WTC11 (cell line): ENCODE measurements around the gene C1QTNF6. TPM values are rescaled to one million over a fixed set of nuclear protein-coding genes. Genes with fewer than 3 reads are reported as not detected.

ENCODE experiments used
- ATAC-seq: fragments of 200-7000 bp; cut with Tn5 transposase; 2 replicates; pipeline ENCODE4 v1.10.0; 2021; ENCODE audit warnings: mild to moderate bottlenecking, moderate library complexity
- CTCF ChIA-PET: fragments of 300-600 bp; sonication (Branson Sonifier 250); formaldehyde crosslinking; loops from one replicate; lab custom pipeline; 2021; ENCODE audit warnings: antibody characterized with exemption; lab: Charles Lee
- POLR2A ChIA-PET: fragments of 350-600 bp; sonication (Branson Sonifier 250); formaldehyde crosslinking; loops from one replicate; lab custom pipeline; 2021; ENCODE audit warnings: antibody characterized with exemption; lab: Charles Lee
- DNase-seq: peaks from one replicate; pipeline ENCODE4 v3.0.0; 2021; ENCODE audit warnings: low spot score
- H3K27ac Mint-ChIP-seq: 2 replicates; pipeline ENCODE4 v1.8.0; 2021; ENCODE audit warnings: mixed read lengths
- H3K27me3 Mint-ChIP-seq: 2 replicates; pipeline ENCODE4 v1.8.0; 2021; ENCODE audit warnings: low read depth, mild to moderate bottlenecking, moderate library complexity, mixed read lengths
- H3K36me3 Mint-ChIP-seq: 2 replicates; pipeline ENCODE4 v1.8.0; 2021; ENCODE audit warnings: mixed read lengths
- H3K4me1 Mint-ChIP-seq: 2 replicates; pipeline ENCODE4 v1.8.0; 2022; ENCODE audit warnings: mixed read lengths
- H3K4me3 Mint-ChIP-seq: 2 replicates; pipeline ENCODE4 v1.8.0; 2021; ENCODE audit warnings: mild to moderate bottlenecking, moderate library complexity, mixed read lengths
- H3K9me3 Mint-ChIP-seq: 2 replicates; pipeline ENCODE4 v1.8.0; 2021; ENCODE audit warnings: mixed read lengths
- GABPB1 ChIP-seq: sonication (generic); formaldehyde crosslinking; IDR thresholded peaks from 2 replicates; pipeline ENCODE4 v1.8.1; 2023; ENCODE audit warnings: mild to moderate bottlenecking, missing genetic modification reagents
- GTF2I ChIP-seq: fragments of 250-450 bp; sonication (Bioruptor Pico); conservative IDR thresholded peaks from 2 replicates; pipeline ENCODE4 v1.4.0; 2021; ENCODE audit warnings: mild to moderate bottlenecking
- JUN ChIP-seq: sonication (generic); formaldehyde crosslinking; IDR thresholded peaks from 2 replicates; pipeline ENCODE4 v1.8.0; 2023; ENCODE audit warnings: mild to moderate bottlenecking, missing genetic modification reagents
- NFE2L1 ChIP-seq: sonication (generic); formaldehyde crosslinking; IDR thresholded peaks from 2 replicates; pipeline ENCODE4 v1.8.1; 2023; ENCODE audit warnings: missing genetic modification reagents
- SMAD3 ChIP-seq: sonication (generic); formaldehyde crosslinking; IDR thresholded peaks from 2 replicates; pipeline ENCODE4 v1.8.0; 2022; ENCODE audit warnings: missing genetic modification reagents, mild to moderate bottlenecking, borderline replicate concordance
- SP1 ChIP-seq: sonication (generic); formaldehyde crosslinking; conservative IDR thresholded peaks from 2 replicates; pipeline ENCODE4 v1.8.1; 2022; ENCODE audit warnings: missing genetic modification reagents
- TEAD1 ChIP-seq: sonication (generic); formaldehyde crosslinking; IDR thresholded peaks from 2 replicates; pipeline ENCODE4 v1.8.0; 2022; ENCODE audit warnings: mild to moderate bottlenecking, missing genetic modification reagents
- TP53 ChIP-seq: sonication (generic); formaldehyde crosslinking; IDR thresholded peaks from 2 replicates; pipeline ENCODE4 v1.8.1; 2023; ENCODE audit warnings: mild to moderate bottlenecking, missing genetic modification reagents
- ZNF138 ChIP-seq: sonication (generic); formaldehyde crosslinking; conservative IDR thresholded peaks from 2 replicates; pipeline ENCODE4 v1.8.1; 2022; ENCODE audit warnings: mild to moderate bottlenecking, moderate library complexity, missing genetic modification reagents
- ZNF317 ChIP-seq: sonication (generic); formaldehyde crosslinking; IDR thresholded peaks from 2 replicates; pipeline ENCODE4 v1.8.1; 2023; ENCODE audit warnings: low read depth, mild to moderate bottlenecking, moderate library complexity, missing genetic modification reagents, borderline replicate concordance
- total RNA-seq: library from RNA; stranded (reverse); gene quantifications from 3 replicates; pipeline ENCODE4 v1.2.3, GENCODE V29; 2021
- TF ChIP-seq, protein P1 (sequence below): sonication (generic); formaldehyde crosslinking; IDR thresholded peaks from 2 replicates; pipeline ENCODE4 v1.8.1; 2023; ENCODE audit warnings: mild to moderate bottlenecking, missing genetic modification reagents, borderline replicate concordance
- TF ChIP-seq, protein P2 (sequence below): fragments of 250-450 bp; sonication (Bioruptor Pico); IDR thresholded peaks from 2 replicates; pipeline ENCODE4 v1.9.0; 2021; ENCODE audit warnings: mild to moderate bottlenecking
- TF ChIP-seq, protein P3 (sequence below): sonication (generic); formaldehyde crosslinking; conservative IDR thresholded peaks from 2 replicates; pipeline ENCODE4 v1.8.1; 2022; ENCODE audit warnings: mild to moderate bottlenecking, missing genetic modification reagents
- TF ChIP-seq, protein P4 (sequence below): sonication (generic); formaldehyde crosslinking; IDR thresholded peaks from 2 replicates; pipeline ENCODE4 v1.8.0; 2022; ENCODE audit warnings: mild to moderate bottlenecking, missing genetic modification reagents
- TF ChIP-seq, protein P5 (sequence below): fragments of 250-450 bp; sonication (Bioruptor Pico); IDR thresholded peaks from 2 replicates; pipeline ENCODE4 v1.8.0; 2021; ENCODE audit warnings: mild to moderate bottlenecking
- TF ChIP-seq, protein P6 (sequence below): sonication (generic); formaldehyde crosslinking; IDR thresholded peaks from 2 replicates; pipeline ENCODE4 v1.8.0; 2022; ENCODE audit warnings: mild to moderate bottlenecking, missing genetic modification reagents

The C1QTNF6 gene
- total RNA-seq, 1 experiment from 2014 or later = 5.9 TPM

DNA sequence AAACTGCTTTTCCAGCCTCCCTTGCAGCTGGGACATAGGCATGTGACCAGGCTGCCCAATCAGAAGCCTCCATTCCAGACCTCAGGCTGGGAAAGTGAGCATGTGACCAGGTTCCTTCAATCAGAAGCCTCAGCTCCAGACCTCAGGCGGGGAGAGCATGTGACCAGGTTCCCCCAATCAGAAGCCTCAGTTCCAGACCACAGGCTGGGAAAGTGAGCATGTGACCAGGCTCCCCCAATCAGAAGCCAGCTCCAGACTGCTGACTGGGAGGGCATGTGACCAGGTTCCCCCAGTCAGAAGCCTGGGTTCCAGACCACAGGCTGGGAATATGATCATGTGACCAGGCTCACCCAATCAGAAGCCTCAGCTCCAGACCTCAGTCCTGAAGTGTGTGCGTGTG is 26.6 kb downstream of the C1QTNF6 start (continued):
- TF ChIP-seq, protein P1, sequence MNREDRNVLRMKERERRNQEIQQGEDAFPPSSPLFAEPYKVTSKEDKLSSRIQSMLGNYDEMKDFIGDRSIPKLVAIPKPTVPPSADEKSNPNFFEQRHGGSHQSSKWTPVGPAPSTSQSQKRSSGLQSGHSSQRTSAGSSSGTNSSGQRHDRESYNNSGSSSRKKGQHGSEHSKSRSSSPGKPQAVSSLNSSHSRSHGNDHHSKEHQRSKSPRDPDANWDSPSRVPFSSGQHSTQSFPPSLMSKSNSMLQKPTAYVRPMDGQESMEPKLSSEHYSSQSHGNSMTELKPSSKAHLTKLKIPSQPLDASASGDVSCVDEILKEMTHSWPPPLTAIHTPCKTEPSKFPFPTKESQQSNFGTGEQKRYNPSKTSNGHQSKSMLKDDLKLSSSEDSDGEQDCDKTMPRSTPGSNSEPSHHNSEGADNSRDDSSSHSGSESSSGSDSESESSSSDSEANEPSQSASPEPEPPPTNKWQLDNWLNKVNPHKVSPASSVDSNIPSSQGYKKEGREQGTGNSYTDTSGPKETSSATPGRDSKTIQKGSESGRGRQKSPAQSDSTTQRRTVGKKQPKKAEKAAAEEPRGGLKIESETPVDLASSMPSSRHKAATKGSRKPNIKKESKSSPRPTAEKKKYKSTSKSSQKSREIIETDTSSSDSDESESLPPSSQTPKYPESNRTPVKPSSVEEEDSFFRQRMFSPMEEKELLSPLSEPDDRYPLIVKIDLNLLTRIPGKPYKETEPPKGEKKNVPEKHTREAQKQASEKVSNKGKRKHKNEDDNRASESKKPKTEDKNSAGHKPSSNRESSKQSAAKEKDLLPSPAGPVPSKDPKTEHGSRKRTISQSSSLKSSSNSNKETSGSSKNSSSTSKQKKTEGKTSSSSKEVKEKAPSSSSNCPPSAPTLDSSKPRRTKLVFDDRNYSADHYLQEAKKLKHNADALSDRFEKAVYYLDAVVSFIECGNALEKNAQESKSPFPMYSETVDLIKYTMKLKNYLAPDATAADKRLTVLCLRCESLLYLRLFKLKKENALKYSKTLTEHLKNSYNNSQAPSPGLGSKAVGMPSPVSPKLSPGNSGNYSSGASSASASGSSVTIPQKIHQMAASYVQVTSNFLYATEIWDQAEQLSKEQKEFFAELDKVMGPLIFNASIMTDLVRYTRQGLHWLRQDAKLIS (CRISPR knock-in tag) = no peak

DNA sequence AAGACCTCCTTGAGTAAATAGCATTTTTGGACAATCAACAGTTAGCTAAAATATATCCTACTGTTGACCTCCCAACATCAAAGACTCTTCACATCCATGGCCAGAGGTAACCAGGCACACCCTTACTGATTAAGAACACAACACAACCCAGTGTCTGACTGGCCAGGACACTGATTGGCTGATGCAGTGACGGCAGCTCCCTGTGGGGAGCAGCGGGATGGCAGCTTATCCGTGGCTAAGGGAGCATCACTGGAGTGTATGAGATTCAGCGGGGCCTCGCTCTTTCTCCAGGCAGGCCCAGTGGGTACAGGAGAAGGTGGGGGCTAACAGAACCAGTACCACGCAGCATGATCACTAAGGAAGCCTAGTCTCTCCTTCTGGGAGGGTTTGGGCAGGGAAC is 28.0 kb downstream of the C1QTNF6 start:
- ChIA-PET POLR2A (no interaction called here), CTCF (interaction anchor here (1.3 to 2.3 kb wide), 3 partner anchors 12 to 182 kb away, joined by 4 to 7 read pairs (median 4); no protein-coding TSS in a partner anchor)
- Mint-ChIP-seq H3K36me3 (no peaks in the 10 kb centered on the region), H3K9me3 (peaks cover 6% of the 10 kb centered on the region), H3K27ac (no peak overlapping the region), H3K4me1 (0 out of 2 replicates have a peak, but pooled peaks cover 2% of the 10 kb centered on the region)
- TF ChIP-seq TEAD1 = no peak
- TF ChIP-seq, all 79 proteins: peak for 0
- DNase-seq (no peak), ATAC-seq (peak; percentile 68; the same call in 1 of the 2 replicates)
- Mint-ChIP-seq H3K27me3 (0 out of 2 replicates have a peak, but pooled peaks cover 4% of the 10 kb centered on the region), H3K4me3 (no peak overlapping the region)

DNA sequence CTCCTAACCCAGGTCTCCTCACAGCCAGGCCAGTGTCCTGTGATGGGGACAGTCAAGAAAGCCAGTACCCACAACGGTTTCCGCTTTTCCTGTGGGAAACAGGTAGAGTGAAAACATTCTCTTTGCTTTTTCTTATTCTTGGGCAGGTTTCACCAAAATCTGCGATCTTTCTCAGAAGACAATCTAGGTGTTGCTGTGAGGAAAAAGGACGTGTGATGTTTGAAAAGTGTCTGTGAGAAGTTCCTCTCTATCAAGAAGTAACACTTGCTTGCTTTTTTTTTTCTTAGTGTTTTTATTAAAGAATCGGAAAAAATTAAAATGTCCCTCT is 29.1 kb downstream of the C1QTNF6 start:
- Mint-ChIP-seq H3K36me3 (no peaks in the 10 kb centered on the region), H3K27me3 (0 out of 2 replicates have a peak, but pooled peaks cover 4% of the 10 kb centered on the region), H3K4me3 (no peak overlapping the region), H3K27ac (no peak overlapping the region), H3K4me1 (0 out of 2 replicates have a peak, but pooled peaks cover 2% of the 10 kb centered on the region), H3K9me3 (peaks cover 6% of the 10 kb centered on the region)
- ChIA-PET CTCF (no interaction called here), POLR2A (no interaction called here)
- TF ChIP-seq GABPB1 (CRISPR knock-in tag) (no peak), SP1 (CRISPR knock-in tag) (no peak), GTF2I (CRISPR knock-in tag) (no peak), JUN (CRISPR knock-in tag) (no peak), ZNF138 (CRISPR knock-in tag) (no peak), NFE2L1 (no peak), TP53 (no peak), ZNF317 (CRISPR knock-in tag) (no peak), SMAD3 (CRISPR knock-in tag) (no peak)
- TF ChIP-seq, protein P2, sequence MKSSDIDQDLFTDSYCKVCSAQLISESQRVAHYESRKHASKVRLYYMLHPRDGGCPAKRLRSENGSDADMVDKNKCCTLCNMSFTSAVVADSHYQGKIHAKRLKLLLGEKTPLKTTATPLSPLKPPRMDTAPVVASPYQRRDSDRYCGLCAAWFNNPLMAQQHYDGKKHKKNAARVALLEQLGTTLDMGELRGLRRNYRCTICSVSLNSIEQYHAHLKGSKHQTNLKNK (CRISPR knock-in tag) = no peak
- TF ChIP-seq, protein P3, sequence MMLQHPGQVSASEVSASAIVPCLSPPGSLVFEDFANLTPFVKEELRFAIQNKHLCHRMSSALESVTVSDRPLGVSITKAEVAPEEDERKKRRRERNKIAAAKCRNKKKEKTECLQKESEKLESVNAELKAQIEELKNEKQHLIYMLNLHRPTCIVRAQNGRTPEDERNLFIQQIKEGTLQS (CRISPR knock-in tag) = no peak
- TF ChIP-seq, protein P1 (CRISPR knock-in tag) = no peak
- TF ChIP-seq, protein P4, sequence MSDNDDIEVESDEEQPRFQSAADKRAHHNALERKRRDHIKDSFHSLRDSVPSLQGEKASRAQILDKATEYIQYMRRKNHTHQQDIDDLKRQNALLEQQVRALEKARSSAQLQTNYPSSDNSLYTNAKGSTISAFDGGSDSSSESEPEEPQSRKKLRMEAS = no peak
- TF ChIP-seq, protein P5, sequence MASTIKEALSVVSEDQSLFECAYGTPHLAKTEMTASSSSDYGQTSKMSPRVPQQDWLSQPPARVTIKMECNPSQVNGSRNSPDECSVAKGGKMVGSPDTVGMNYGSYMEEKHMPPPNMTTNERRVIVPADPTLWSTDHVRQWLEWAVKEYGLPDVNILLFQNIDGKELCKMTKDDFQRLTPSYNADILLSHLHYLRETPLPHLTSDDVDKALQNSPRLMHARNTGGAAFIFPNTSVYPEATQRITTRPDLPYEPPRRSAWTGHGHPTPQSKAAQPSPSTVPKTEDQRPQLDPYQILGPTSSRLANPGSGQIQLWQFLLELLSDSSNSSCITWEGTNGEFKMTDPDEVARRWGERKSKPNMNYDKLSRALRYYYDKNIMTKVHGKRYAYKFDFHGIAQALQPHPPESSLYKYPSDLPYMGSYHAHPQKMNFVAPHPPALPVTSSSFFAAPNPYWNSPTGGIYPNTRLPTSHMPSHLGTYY (CRISPR knock-in tag) = no peak
- TF ChIP-seq, protein P6, sequence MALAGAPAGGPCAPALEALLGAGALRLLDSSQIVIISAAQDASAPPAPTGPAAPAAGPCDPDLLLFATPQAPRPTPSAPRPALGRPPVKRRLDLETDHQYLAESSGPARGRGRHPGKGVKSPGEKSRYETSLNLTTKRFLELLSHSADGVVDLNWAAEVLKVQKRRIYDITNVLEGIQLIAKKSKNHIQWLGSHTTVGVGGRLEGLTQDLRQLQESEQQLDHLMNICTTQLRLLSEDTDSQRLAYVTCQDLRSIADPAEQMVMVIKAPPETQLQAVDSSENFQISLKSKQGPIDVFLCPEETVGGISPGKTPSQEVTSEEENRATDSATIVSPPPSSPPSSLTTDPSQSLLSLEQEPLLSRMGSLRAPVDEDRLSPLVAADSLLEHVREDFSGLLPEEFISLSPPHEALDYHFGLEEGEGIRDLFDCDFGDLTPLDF (CRISPR knock-in tag) = no peak
- ATAC-seq (no peak), DNase-seq (no peak)
